Activated T-cell treated with anti-CD3 and anti-CD28 coated beads, Interleukin-2, amount 50 U/mL, for 72 hours (primary cell): ENCODE results near the gene LRCOL1. TPM values are rescaled to one million over a fixed set of nuclear protein-coding genes. Genes with fewer than 3 reads are reported as not detected.

Source experiments
- ATAC-seq, 2 donors: fragments of 150-1000 bp; cut with Tn5 transposase; replicated peaks in 1 of 2; 2 replicates each; pipeline ENCODE4 v1.10.0; 2021; ENCODE audit warnings: moderate library complexity in 2 of 2, mild to moderate bottlenecking in 1 of 2
- DNase-seq, 2 donors: peaks; one replicate each; pipeline ENCODE4 v3.0.0; 2021 to 2022; ENCODE audit warnings: mixed read lengths in 1 of 2
- H3K27ac Mint-ChIP-seq: one replicate; pipeline ENCODE4 v1.8.0; 2022; ENCODE audit warnings: mild to moderate bottlenecking, moderate library complexity, mixed read lengths
- H3K27me3 Mint-ChIP-seq: one replicate; pipeline ENCODE4 v1.8.0; 2022; ENCODE audit warnings: low read depth, mixed read lengths
- H3K36me3 Mint-ChIP-seq, 2 donors: one replicate each; pipeline ENCODE4 v1.8.0; 2022; ENCODE audit warnings: mixed read lengths in 2 of 2, mild to moderate bottlenecking in 1 of 2; ENCODE audit not compliant: insufficient read depth in 2 of 2
- H3K4me1 Mint-ChIP-seq: one replicate; pipeline ENCODE4 v1.8.0; 2022; ENCODE audit warnings: low read depth, mixed read lengths
- H3K4me3 Mint-ChIP-seq, 2 donors: one replicate each; pipeline ENCODE4 v1.8.0; 2022; ENCODE audit warnings: mild to moderate bottlenecking in 2 of 2, mixed read lengths in 2 of 2, moderate library complexity in 2 of 2
- H3K9me3 Mint-ChIP-seq, 2 donors: one replicate each; pipeline ENCODE4 v1.8.0; 2022; ENCODE audit warnings: mixed read lengths in 2 of 2
- total RNA-seq, 2 donors: library from RNA; stranded (reverse); gene quantifications; one replicate each; pipeline ENCODE4 v1.2.3, GENCODE V29; 2022

Gene LRCOL1
- total RNA-seq, result not detected

- Mint-ChIP-seq H3K36me3 (peaks cover 5 to 6% of the 10 kb centered on the region in 2 donors), H3K4me1 (peaks cover 19% of the 10 kb centered on the region), H3K27me3 (peaks cover 59% of the 10 kb centered on the region), H3K4me3 (peak within 1 kb of the TSS; percentile 44 to 65), H3K27ac (no peak within 1 kb of the TSS), H3K9me3 (peaks cover 0 to 4% of the 10 kb centered on the region in 2 donors)
- DNase-seq, result no peak
- peak in 1 of 2 donors; percentile 25 for ATAC-seq
These were observed at the start of gene LRCOL1 for GRCh38 chr12:132610051-132610759. Gene LRCOL1 (minus strand): TSS chr12:132610582. CDS start chr12:132606251, 4,331 bp downstream.

DNA sequence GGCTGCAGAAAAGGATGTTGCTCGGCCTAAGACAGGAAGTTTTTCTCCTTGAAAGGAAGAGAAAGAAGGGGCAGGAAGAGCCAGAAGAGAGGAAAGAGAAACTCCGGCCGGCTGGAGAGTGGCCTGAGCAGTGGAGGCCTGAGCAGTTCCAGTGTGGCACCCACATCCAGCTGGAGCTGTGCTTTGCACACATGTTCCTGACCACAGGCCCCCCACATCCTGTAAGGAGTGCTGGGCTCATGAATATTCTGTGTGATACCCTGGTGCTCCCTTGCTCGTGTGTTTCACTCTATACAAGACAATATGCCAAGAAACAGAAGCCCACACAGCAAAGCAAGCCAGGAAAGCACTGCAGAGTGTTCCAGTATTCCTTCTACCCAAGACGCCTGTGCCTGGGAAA, 49.7 kb upstream of the LRCOL1 start:
- Mint-ChIP-seq H3K9me3 (no peaks in the 10 kb centered on the region), H3K27ac (no peak overlapping the region), H3K4me1 (peaks cover under 1% of the 10 kb centered on the region), H3K36me3 (peaks cover 12 to 50% of the 10 kb centered on the region in 2 donors), H3K4me3 (no peak overlapping the region), H3K27me3 (no peaks in the 10 kb centered on the region)
- no peak for DNase-seq
- ATAC-seq, result no peak

- Mint-ChIP-seq H3K27me3 (no peaks in the 10 kb centered on the region), H3K9me3 (no peaks in the 10 kb centered on the region), H3K27ac (no peak overlapping the region), H3K4me1 (peaks cover 2% of the 10 kb centered on the region), H3K4me3 (no peak overlapping the region), H3K36me3 (peaks cover 12 to 50% of the 10 kb centered on the region in 2 donors)
- no peak for DNase-seq
- no peak for ATAC-seq
These were observed 48.8 kb upstream of the LRCOL1 start for GRCh38 chr12:132659146-132659545.

DNA sequence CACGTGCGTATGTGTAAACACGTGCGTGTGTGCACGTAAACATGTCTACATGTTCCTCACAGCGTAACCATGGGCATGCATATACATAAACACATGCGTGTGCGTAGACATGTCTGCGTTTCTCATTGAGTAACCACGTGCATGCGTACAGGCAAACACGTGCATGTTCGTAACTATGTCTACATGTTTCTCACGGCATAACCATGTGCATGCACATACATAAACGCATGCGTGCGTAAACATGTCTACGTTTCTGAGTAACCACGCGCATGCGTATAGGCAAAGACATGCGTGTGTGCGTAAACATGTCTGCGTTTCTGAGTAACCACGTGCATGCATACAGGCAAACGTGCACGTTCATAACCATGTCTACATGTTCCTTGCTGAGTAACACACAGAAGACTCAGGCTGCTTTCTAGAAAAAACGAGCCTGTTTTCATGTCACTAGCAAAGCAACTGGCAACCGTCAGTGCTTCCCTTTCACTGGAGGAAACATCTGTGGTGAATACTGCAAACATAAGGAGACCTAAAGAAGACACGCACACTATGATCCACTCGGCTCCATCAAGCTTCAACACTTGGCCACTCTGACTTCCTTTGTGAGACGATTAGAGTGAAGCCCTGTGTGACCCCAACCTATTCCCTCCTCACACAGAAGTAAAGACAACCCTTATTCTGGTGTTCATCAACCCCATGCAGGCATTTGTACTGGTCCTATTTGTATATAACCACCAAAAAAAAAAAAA, 47.9 kb upstream of the LRCOL1 start:
- no peaks in the 10 kb centered on the region for H3K9me3 Mint-ChIP-seq
- no peak overlapping the region for H3K4me3 Mint-ChIP-seq
- H3K27ac Mint-ChIP-seq, result no peak overlapping the region
- peaks cover 12 to 50% of the 10 kb centered on the region in 2 donors for H3K36me3 Mint-ChIP-seq
- DNase-seq (no peak), ATAC-seq (no peak)
- no peaks in the 10 kb centered on the region for H3K27me3 Mint-ChIP-seq
- peaks cover 9% of the 10 kb centered on the region for H3K4me1 Mint-ChIP-seq

GRCh38 chr12:132657004-132657727, 46.8 kb upstream of the LRCOL1 start:
- Mint-ChIP-seq H3K27me3 (no peaks in the 10 kb centered on the region), H3K9me3 (no peaks in the 10 kb centered on the region), H3K27ac (no peak overlapping the region), H3K36me3 (peaks cover 9 to 51% of the 10 kb centered on the region in 2 donors), H3K4me3 (no peak overlapping the region), H3K4me1 (peaks cover 9% of the 10 kb centered on the region)
- ATAC-seq (no peak), DNase-seq (no peak)

DNA sequence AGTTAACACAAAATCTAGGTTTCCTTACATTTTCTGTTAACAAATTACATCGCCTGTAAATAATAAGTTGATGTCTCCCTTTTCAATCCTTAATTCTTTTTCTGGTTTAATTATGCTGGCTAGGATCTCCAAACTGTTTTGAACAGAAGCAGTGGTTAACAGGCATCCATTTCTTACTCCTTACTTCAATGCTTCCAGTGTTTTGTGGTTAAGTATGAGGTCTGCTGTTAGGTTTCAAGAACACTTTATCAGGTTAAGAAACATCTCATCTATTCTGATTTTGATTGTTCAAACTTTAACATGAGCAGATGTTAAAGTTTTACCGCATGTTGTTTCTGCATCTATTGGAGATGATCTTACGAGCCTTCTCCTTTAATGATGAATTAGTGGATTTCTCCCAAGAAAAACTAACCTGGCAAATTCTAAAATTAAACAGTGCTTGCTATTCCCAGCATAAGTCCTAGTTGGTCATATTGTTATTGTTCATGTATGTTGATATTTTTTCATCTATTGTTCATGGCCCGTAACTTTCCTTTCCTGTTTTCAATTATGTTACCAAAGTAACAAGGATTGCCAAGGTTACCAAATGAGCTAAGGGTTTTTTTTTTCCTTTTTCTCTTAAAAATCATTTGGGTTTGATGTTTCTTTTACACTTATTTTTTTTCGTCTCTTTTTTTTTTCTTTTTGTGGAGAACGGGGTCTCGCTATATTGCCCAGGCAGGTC, 43.3 kb upstream of the LRCOL1 start:
- DNase-seq (no peak), ATAC-seq (no peak)
- H3K4me1 Mint-ChIP-seq, result peaks cover 9% of the 10 kb centered on the region
- H3K4me3 Mint-ChIP-seq, result no peak overlapping the region
- H3K36me3 Mint-ChIP-seq, result peaks cover 7 to 41% of the 10 kb centered on the region in 2 donors
- no peaks in the 10 kb centered on the region for H3K27me3 Mint-ChIP-seq
- peak overlapping the region; percentile 1 for H3K27ac Mint-ChIP-seq
- H3K9me3 Mint-ChIP-seq, result no peaks in the 10 kb centered on the region

GRCh38 chr12:132651444-132652100, 41.2 kb upstream of the LRCOL1 start:
- Mint-ChIP-seq H3K4me1 (peaks cover 23% of the 10 kb centered on the region), H3K9me3 (no peaks in the 10 kb centered on the region), H3K27ac (no peak overlapping the region), H3K4me3 (no peak overlapping the region), H3K27me3 (no peaks in the 10 kb centered on the region), H3K36me3 (peaks cover 8 to 36% of the 10 kb centered on the region in 2 donors)
- DNase-seq (no peak), ATAC-seq (no peak)

DNA sequence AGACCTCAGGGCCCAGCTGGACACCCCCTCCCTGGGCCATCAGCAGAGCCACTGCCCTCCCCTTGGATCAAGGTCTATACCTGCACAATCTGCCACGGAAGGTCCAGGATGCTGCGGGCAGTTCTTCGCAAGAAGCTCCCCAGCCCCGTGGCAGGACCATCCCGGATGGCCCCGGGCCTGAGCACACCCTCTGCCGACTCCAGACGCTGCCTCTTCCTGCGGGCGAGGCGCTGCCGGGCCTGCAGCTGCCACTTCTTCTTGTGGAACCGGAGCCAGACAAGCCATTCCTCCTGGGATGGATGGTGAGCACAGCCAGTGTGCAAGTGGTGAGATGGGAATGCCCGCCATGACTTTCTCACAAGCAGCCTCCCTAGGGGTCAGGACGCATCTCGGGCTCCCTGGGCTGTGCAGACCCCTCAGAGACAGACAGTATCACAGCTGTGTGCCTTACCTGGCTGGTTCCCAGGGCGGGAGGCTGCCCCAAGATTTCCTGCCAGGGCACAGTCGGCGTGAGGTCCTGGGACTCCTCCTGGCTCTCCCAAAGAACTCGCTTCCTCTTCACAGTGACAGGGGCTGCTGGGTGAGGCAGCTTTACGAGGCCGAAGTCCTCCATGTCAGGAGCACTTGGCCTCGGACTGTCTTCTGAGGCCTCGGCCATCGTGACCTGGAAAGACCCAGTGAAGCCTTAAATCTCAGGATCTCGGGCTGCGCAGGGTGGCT, 39.0 kb upstream of the LRCOL1 start:
- DNase-seq, result no peak
- Mint-ChIP-seq H3K4me1 (peaks cover 23% of the 10 kb centered on the region), H3K4me3 (no peak overlapping the region), H3K27me3 (no peaks in the 10 kb centered on the region), H3K36me3 (peaks cover 9 to 34% of the 10 kb centered on the region in 2 donors), H3K27ac (no peak overlapping the region), H3K9me3 (no peaks in the 10 kb centered on the region)
- no peak for ATAC-seq

- Mint-ChIP-seq H3K27me3 (no peaks in the 10 kb centered on the region), H3K36me3 (peaks cover 11 to 35% of the 10 kb centered on the region in 2 donors), H3K27ac (no peak overlapping the region), H3K4me1 (peaks cover 17% of the 10 kb centered on the region), H3K9me3 (no peaks in the 10 kb centered on the region), H3K4me3 (no peak overlapping the region)
- ATAC-seq (no peak), DNase-seq (no peak)
These were observed 38.3 kb upstream of the LRCOL1 start for GRCh38 chr12:132648616-132649225.

DNA sequence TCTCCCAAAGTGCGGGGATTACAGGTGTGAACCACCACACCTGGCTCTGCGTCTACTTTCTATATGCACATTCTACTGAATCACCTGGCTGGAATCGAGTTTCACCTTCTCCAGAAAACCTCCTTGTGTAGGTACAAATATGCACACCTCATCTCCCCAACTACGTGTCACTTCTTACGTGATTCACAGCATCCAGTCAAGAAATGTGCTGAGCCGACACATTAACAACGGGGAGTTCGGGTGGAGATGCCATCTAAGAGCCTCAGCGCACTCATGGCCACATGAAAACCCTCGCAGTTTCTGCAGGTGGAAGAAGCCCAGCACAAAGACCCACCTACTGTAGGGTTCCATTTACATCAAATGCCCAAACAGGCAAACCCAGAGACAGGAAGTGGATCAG, 37.5 kb upstream of the LRCOL1 start:
- Mint-ChIP-seq H3K9me3 (no peaks in the 10 kb centered on the region), H3K27me3 (no peaks in the 10 kb centered on the region), H3K4me1 (peaks cover 14% of the 10 kb centered on the region), H3K27ac (no peak overlapping the region), H3K4me3 (no peak overlapping the region), H3K36me3 (peaks cover 11 to 30% of the 10 kb centered on the region in 2 donors)
- no peak for ATAC-seq
- no peak for DNase-seq

- Mint-ChIP-seq H3K9me3 (no peaks in the 10 kb centered on the region), H3K4me1 (peaks cover 14% of the 10 kb centered on the region), H3K27ac (no peak overlapping the region), H3K27me3 (no peaks in the 10 kb centered on the region), H3K36me3 (peaks cover 11 to 26% of the 10 kb centered on the region in 2 donors), H3K4me3 (no peak overlapping the region)
- ATAC-seq (peak; percentile 81 to 84), DNase-seq (peak in 1 of 2 donors; percentile 17)
These were observed 36.5 kb upstream of the LRCOL1 start for GRCh38 chr12:132646850-132647249.
